Glutamatergic neuron (in vitro differentiated cells): ENCODE measurements around the gene FOXN3. TPM values are rescaled to one million over a fixed set of nuclear protein-coding genes. Genes with fewer than 3 reads are reported as not detected.

Experiments
- DNase-seq: peaks from one replicate; pipeline ENCODE4 v3.0.0; 2022
- H3K27ac Mint-ChIP-seq: one replicate; pipeline ENCODE4 v1.8.0; 2020; ENCODE audit warnings: mild to moderate bottlenecking, mixed read lengths, inconsistent platforms; ENCODE audit not compliant: unreplicated experiment
- H3K27me3 Mint-ChIP-seq: one replicate; pipeline ENCODE4 v1.8.0; 2020; ENCODE audit warnings: mild to moderate bottlenecking, moderate library complexity, mixed read lengths, inconsistent platforms; ENCODE audit not compliant: unreplicated experiment
- H3K36me3 Mint-ChIP-seq: one replicate; pipeline ENCODE4 v1.8.0; 2020; ENCODE audit warnings: mild to moderate bottlenecking, mixed read lengths, inconsistent platforms; ENCODE audit not compliant: unreplicated experiment
- H3K4me1 Mint-ChIP-seq: one replicate; pipeline ENCODE4 v1.8.0; 2020; ENCODE audit warnings: mild to moderate bottlenecking, low read depth, mixed read lengths, inconsistent platforms; ENCODE audit not compliant: unreplicated experiment
- H3K4me3 Mint-ChIP-seq: one replicate; pipeline ENCODE4 v1.8.0; 2020; ENCODE audit warnings: mild to moderate bottlenecking, mixed read lengths, inconsistent platforms; ENCODE audit not compliant: unreplicated experiment
- H3K9me3 Mint-ChIP-seq: one replicate; pipeline ENCODE4 v1.8.0; 2020; ENCODE audit warnings: mild to moderate bottlenecking, moderate library complexity, mixed read lengths, inconsistent platforms; ENCODE audit not compliant: unreplicated experiment
- total RNA-seq: library from RNA; stranded (reverse); fragmentation: NEBNext Ultra II Directional; extraction: Animal tissue kit (Norgen Biotek cat#: 25700); gene quantifications from one replicate; pipeline ENCODE4 v1.2.1, GENCODE V29; 2021; ENCODE audit not compliant: unreplicated experiment
- TF ChIP-seq, protein P1 (sequence below): fragments of 200-600 bp; sonication (generic); IDR thresholded peaks from one replicate; pipeline ENCODE4 v1.5.0; 2021; ENCODE audit not compliant: partially characterized antibody, unreplicated experiment

FOXN3 gene
- total RNA-seq, 1 donor from 2014 or later = 139 TPM

GRCh38 chr14:89107626-89108025, 309.4 kb downstream of the FOXN3 start:
- no peak for DNase-seq
- TF ChIP-seq, protein P1, sequence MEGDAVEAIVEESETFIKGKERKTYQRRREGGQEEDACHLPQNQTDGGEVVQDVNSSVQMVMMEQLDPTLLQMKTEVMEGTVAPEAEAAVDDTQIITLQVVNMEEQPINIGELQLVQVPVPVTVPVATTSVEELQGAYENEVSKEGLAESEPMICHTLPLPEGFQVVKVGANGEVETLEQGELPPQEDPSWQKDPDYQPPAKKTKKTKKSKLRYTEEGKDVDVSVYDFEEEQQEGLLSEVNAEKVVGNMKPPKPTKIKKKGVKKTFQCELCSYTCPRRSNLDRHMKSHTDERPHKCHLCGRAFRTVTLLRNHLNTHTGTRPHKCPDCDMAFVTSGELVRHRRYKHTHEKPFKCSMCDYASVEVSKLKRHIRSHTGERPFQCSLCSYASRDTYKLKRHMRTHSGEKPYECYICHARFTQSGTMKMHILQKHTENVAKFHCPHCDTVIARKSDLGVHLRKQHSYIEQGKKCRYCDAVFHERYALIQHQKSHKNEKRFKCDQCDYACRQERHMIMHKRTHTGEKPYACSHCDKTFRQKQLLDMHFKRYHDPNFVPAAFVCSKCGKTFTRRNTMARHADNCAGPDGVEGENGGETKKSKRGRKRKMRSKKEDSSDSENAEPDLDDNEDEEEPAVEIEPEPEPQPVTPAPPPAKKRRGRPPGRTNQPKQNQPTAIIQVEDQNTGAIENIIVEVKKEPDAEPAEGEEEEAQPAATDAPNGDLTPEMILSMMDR = no peak
- no peak overlapping the region for H3K27ac Mint-ChIP-seq
- peaks cover 13% of the 10 kb centered on the region for H3K36me3 Mint-ChIP-seq
- H3K27me3 Mint-ChIP-seq = peaks cover 6% of the 10 kb centered on the region
- no peak overlapping the region for H3K4me3 Mint-ChIP-seq
- peaks cover 2% of the 10 kb centered on the region for H3K4me1 Mint-ChIP-seq
- peaks cover 10% of the 10 kb centered on the region for H3K9me3 Mint-ChIP-seq
